ENCODE measurements around the gene THYN1. TPM values are rescaled to one million over a fixed set of nuclear protein-coding genes. Genes with fewer than 3 reads are reported as not detected.

Gene THYN1
- total and polyA plus RNA-seq, 2 of the 13 experiments (the other 11 are each of a cell fraction or from before 2014, with no cell fraction given), result 36.1 to 87.6 TPM

DNA sequence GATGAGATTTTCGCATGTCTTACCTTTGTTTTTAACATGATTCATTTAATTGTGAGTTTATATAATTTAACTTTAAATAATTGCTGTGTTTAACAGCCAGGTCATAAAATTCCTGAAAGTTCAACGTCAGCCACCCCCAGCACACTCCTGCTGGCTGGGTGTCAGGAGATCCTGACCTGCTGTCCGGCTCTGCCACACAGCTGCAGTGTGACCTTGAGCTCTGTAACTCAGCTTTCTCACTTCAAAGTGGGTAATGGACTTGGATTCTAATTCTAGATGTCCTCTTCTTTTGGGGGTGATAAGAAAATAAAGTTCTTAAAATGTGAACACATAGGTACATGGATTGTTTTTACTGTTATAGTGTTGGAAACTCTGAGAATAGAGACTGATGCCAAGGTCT, 17.8 kb downstream of the THYN1 start (continued):
- no peak for TF ChIP-seq RARG (CRISPR knock-in tag; IDR thresholded peaks at IDR 0.05; ENCODE audit: low read depth)
- TF ChIP-seq KLF11 (CRISPR knock-in tag; IDR thresholded peaks at IDR 0.05), result no peak
- TF ChIP-seq NR2F1 (CRISPR knock-in tag; IDR thresholded peaks at IDR 0.05), result peak; percentile 40 to 42; a peak in 3 of 4 replicates
- no peak for TF ChIP-seq ZNF652 (CRISPR knock-in tag; IDR thresholded peaks at IDR 0.05; ENCODE audit: borderline replicate concordance, low read depth)
- TF ChIP-seq, protein P1, sequence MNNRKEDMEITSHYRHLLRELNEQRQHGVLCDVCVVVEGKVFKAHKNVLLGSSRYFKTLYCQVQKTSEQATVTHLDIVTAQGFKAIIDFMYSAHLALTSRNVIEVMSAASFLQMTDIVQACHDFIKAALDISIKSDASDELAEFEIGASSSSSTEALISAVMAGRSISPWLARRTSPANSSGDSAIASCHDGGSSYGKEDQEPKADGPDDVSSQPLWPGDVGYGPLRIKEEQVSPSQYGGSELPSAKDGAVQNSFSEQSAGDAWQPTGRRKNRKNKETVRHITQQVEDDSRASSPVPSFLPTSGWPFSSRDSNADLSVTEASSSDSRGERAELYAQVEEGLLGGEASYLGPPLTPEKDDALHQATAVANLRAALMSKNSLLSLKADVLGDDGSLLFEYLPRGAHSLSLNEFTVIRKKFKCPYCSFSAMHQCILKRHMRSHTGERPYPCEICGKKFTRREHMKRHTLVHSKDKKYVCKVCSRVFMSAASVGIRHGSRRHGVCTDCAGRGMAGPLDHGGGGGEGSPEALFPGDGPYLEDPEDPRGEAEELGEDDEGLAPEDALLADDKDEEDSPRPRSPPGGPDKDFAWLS (CRISPR knock-in tag; IDR thresholded peaks at IDR 0.05; ENCODE audit: borderline replicate concordance), result no peak
- TF ChIP-seq JUNB (CRISPR knock-in tag; IDR thresholded peaks at IDR 0.05; ENCODE audit: borderline replicate concordance), result no peak
- TF ChIP-seq SMC3 (IDR thresholded peaks at IDR 0.05; ENCODE audit: low read length), result no peak
- TF ChIP-seq ZNF547 (CRISPR knock-in tag; IDR thresholded peaks at IDR 0.05), result no peak
- TF ChIP-seq SAP130 (CRISPR knock-in tag; IDR thresholded peaks at IDR 0.05; ENCODE audit: low read depth), result peak; percentile 69
- peak; percentile 38; the same call in 1 of the 2 replicates for TF ChIP-seq GATAD2A (CRISPR knock-in tag; IDR thresholded peaks at IDR 0.05)
- TF ChIP-seq, protein P2, sequence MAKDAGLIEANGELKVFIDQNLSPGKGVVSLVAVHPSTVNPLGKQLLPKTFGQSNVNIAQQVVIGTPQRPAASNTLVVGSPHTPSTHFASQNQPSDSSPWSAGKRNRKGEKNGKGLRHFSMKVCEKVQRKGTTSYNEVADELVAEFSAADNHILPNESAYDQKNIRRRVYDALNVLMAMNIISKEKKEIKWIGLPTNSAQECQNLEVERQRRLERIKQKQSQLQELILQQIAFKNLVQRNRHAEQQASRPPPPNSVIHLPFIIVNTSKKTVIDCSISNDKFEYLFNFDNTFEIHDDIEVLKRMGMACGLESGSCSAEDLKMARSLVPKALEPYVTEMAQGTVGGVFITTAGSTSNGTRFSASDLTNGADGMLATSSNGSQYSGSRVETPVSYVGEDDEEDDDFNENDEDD (CRISPR knock-in tag; IDR thresholded peaks at IDR 0.05; ENCODE audit: borderline replicate concordance), result no peak
- no peak for TF ChIP-seq NFRKB (IDR thresholded peaks at IDR 0.05)
- TF ChIP-seq TBL1XR1 (IDR thresholded peaks at IDR 0.05; ENCODE audit: borderline replicate concordance, low read length, partially characterized antibody), result peak; percentile 49
- no peak for TF ChIP-seq ZNF331 (CRISPR knock-in tag; IDR thresholded peaks at IDR 0.05)
- no peak for TF ChIP-seq ZNF607 (CRISPR knock-in tag; IDR thresholded peaks at IDR 0.05; ENCODE audit: borderline replicate concordance)
- 0 out of 2 replicates have a peak, but pooled peaks have one; percentile 12 for TF ChIP-seq CREM (IDR thresholded peaks at IDR 0.05)
- no peak for TF ChIP-seq CREM (CRISPR knock-in tag; IDR thresholded peaks at IDR 0.05)
- no peak for TF ChIP-seq ZNF644 (CRISPR knock-in tag; IDR thresholded peaks at IDR 0.05; ENCODE audit: low read depth)
- TF ChIP-seq, protein P3, sequence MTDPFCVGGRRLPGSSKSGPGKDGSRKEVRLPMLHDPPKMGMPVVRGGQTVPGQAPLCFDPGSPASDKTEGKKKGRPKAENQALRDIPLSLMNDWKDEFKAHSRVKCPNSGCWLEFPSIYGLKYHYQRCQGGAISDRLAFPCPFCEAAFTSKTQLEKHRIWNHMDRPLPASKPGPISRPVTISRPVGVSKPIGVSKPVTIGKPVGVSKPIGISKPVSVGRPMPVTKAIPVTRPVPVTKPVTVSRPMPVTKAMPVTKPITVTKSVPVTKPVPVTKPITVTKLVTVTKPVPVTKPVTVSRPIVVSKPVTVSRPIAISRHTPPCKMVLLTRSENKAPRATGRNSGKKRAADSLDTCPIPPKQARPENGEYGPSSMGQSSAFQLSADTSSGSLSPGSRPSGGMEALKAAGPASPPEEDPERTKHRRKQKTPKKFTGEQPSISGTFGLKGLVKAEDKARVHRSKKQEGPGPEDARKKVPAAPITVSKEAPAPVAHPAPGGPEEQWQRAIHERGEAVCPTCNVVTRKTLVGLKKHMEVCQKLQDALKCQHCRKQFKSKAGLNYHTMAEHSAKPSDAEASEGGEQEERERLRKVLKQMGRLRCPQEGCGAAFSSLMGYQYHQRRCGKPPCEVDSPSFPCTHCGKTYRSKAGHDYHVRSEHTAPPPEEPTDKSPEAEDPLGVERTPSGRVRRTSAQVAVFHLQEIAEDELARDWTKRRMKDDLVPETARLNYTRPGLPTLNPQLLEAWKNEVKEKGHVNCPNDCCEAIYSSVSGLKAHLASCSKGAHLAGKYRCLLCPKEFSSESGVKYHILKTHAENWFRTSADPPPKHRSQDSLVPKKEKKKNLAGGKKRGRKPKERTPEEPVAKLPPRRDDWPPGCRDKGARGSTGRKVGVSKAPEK (CRISPR knock-in tag; IDR thresholded peaks at IDR 0.05; ENCODE audit: borderline replicate concordance), result no peak
- TF ChIP-seq, protein P4, sequence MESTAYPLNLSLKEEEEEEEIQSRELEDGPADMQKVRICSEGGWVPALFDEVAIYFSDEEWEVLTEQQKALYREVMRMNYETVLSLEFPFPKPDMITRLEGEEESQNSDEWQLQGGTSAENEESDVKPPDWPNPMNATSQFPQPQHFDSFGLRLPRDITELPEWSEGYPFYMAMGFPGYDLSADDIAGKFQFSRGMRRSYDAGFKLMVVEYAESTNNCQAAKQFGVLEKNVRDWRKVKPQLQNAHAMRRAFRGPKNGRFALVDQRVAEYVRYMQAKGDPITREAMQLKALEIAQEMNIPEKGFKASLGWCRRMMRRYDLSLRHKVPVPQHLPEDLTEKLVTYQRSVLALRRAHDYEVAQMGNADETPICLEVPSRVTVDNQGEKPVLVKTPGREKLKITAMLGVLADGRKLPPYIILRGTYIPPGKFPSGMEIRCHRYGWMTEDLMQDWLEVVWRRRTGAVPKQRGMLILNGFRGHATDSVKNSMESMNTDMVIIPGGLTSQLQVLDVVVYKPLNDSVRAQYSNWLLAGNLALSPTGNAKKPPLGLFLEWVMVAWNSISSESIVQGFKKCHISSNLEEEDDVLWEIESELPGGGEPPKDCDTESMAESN (CRISPR knock-in tag; conservative IDR thresholded peaks at IDR 0.05), result no peak
- TF ChIP-seq, protein P5, sequence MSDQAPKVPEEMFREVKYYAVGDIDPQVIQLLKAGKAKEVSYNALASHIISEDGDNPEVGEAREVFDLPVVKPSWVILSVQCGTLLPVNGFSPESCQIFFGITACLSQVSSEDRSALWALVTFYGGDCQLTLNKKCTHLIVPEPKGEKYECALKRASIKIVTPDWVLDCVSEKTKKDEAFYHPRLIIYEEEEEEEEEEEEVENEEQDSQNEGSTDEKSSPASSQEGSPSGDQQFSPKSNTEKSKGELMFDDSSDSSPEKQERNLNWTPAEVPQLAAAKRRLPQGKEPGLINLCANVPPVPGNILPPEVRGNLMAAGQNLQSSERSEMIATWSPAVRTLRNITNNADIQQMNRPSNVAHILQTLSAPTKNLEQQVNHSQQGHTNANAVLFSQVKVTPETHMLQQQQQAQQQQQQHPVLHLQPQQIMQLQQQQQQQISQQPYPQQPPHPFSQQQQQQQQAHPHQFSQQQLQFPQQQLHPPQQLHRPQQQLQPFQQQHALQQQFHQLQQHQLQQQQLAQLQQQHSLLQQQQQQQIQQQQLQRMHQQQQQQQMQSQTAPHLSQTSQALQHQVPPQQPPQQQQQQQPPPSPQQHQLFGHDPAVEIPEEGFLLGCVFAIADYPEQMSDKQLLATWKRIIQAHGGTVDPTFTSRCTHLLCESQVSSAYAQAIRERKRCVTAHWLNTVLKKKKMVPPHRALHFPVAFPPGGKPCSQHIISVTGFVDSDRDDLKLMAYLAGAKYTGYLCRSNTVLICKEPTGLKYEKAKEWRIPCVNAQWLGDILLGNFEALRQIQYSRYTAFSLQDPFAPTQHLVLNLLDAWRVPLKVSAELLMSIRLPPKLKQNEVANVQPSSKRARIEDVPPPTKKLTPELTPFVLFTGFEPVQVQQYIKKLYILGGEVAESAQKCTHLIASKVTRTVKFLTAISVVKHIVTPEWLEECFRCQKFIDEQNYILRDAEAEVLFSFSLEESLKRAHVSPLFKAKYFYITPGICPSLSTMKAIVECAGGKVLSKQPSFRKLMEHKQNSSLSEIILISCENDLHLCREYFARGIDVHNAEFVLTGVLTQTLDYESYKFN (CRISPR knock-in tag; conservative IDR thresholded peaks at IDR 0.05), result peak; percentile 59; the same call in 1 of the 2 replicates
